ENCODE measurements around the gene OSBP2. TPM values are rescaled to one million over a fixed set of nuclear protein-coding genes. Genes with fewer than 3 reads are reported as not detected.

OSBP2 gene
- polyA plus RNA-seq, 1 experiment, result 0.77 TPM

- Histone ChIP-seq H3K27me3 (ENCODE audit: control insufficient read depth, insufficient read depth, low read length) (no peaks in the 10 kb centered on the region), H3K4me3 (ENCODE audit: low read depth, low read length) (no peak overlapping the region), H3K36me3 (ENCODE audit: control insufficient read depth, insufficient read depth, low read length) (no peaks in the 10 kb centered on the region)
- ChIA-PET CTCF (interaction anchor here (1.3 to 6.3 kb wide), 2 partner anchors 13 to 19 kb away, joined by 3 to 44 read pairs; no protein-coding TSS in a partner anchor), POLR2A (no interaction called here)
- DNase-seq (ENCODE audit: low read depth), result no peak
- TF ChIP-seq, protein P1, sequence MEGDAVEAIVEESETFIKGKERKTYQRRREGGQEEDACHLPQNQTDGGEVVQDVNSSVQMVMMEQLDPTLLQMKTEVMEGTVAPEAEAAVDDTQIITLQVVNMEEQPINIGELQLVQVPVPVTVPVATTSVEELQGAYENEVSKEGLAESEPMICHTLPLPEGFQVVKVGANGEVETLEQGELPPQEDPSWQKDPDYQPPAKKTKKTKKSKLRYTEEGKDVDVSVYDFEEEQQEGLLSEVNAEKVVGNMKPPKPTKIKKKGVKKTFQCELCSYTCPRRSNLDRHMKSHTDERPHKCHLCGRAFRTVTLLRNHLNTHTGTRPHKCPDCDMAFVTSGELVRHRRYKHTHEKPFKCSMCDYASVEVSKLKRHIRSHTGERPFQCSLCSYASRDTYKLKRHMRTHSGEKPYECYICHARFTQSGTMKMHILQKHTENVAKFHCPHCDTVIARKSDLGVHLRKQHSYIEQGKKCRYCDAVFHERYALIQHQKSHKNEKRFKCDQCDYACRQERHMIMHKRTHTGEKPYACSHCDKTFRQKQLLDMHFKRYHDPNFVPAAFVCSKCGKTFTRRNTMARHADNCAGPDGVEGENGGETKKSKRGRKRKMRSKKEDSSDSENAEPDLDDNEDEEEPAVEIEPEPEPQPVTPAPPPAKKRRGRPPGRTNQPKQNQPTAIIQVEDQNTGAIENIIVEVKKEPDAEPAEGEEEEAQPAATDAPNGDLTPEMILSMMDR (IDR thresholded peaks at IDR 0.05; ENCODE audit: insufficient read depth, low read depth, low read length), result no peak
Measured at GRCh38 chr22:30876915-30877553, 182.4 kb downstream of the OSBP2 start.

- DNase-seq (ENCODE audit: low read depth), result no peak
- Histone ChIP-seq H3K36me3 (ENCODE audit: control insufficient read depth, insufficient read depth, low read length) (no peaks in the 10 kb centered on the region), H3K4me3 (ENCODE audit: low read depth, low read length) (no peak overlapping the region), H3K27me3 (ENCODE audit: control insufficient read depth, insufficient read depth, low read length) (no peaks in the 10 kb centered on the region)
- TF ChIP-seq, protein P1 (IDR thresholded peaks at IDR 0.05; ENCODE audit: insufficient read depth, low read depth, low read length), result no peak
- POLR2A ChIA-PET, result no interaction called here
- CTCF ChIA-PET, result interaction anchor here (1.3 to 6.3 kb wide), 2 partner anchors 12 to 18 kb away, joined by 3 to 44 read pairs; no protein-coding TSS in a partner anchor
Measured at GRCh38 chr22:30877662-30878515, 183.2 kb downstream of the OSBP2 start.

DNA sequence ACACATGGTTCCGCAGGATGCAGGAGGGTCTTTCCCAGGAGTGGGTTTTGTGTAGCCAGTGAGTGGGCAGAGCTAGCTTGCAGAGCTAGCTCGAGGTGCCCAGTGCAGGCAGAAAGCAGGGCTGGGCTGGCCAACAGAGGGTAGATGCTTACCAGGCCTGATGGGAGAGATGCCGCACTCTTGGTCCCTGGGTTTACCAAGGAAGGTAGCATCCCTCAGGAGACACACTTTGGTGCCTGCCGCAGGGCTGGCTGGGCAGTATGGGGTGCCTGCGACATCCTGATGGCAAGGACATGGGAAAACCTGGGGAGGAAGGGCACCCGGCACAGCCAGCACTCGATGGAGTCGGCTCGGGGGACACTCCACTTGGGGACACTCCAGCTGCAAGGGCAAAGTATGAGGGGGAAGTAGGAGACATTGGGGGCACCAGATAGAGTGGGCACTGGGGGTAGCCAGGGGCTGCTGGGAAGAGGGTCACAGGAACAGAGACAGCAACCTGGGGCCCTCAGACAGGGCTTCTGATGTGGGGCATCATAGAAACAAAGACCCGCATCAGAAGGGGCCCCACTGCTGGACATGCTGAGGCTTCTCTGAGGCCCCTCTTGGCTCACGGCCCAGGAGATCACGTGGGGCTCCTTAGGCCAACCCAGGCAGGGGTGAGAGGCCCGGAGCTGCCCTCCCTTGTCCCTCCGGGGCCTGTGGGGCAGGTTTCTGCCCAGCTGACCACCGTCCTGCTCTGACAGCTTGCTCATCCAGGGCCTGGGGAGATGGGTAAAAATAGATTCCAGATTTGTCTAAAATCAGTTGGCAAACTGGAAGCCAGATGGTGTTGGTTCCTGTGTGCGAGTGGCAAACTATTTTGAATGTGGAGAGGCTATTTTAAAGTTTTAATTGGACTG lies 184.1 kb downstream of the OSBP2 start:
- DNase-seq (ENCODE audit: low read depth), result no peak
- H3K36me3 ChIP-seq (ENCODE audit: control insufficient read depth, insufficient read depth, low read length), result no peaks in the 10 kb centered on the region
- POLR2A ChIA-PET, result no interaction called here
- no peaks in the 10 kb centered on the region for H3K27me3 ChIP-seq (ENCODE audit: control insufficient read depth, insufficient read depth, low read length)
- CTCF ChIA-PET, result interaction anchor here (6.3 kb wide), 1 partner anchor 12 kb away, joined by 44 read pairs; no protein-coding TSS in a partner anchor
- H3K4me3 ChIP-seq (ENCODE audit: low read depth, low read length), result no peak overlapping the region
- TF ChIP-seq, protein P1 (IDR thresholded peaks at IDR 0.05; ENCODE audit: insufficient read depth, low read depth, low read length), result no peak

DNA sequence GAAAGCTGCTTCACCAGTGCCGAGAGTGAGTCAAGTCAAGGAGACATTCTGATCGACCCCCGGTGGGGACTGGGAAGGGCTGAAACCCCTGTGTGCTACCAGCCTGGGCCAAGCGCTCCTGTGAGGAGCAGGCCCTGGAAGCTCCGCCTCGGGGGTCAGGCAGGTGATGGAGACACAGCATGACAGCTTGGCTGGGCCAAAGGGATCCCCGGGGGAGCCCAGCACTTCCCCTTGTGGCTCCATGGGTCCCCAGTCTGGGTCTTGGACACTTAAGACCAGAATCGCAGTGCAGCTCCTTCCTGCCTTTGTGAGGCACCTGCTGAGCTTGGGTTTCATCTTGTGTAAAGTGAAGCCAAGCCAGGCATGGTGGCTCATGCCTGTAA lies 184.7 kb downstream of the OSBP2 start:
- no peak for DNase-seq (ENCODE audit: low read depth)
- Histone ChIP-seq H3K36me3 (ENCODE audit: control insufficient read depth, insufficient read depth, low read length) (no peaks in the 10 kb centered on the region), H3K4me3 (ENCODE audit: low read depth, low read length) (no peak overlapping the region), H3K27me3 (ENCODE audit: control insufficient read depth, insufficient read depth, low read length) (no peaks in the 10 kb centered on the region)
- POLR2A ChIA-PET, result no interaction called here
- TF ChIP-seq, protein P1 (IDR thresholded peaks at IDR 0.05; ENCODE audit: insufficient read depth, low read depth, low read length), result no peak
- CTCF ChIA-PET, result interaction anchor here (6.3 kb wide), 1 partner anchor 11 kb away, joined by 44 read pairs; no protein-coding TSS in a partner anchor
